ENCODE measurements around the gene PKMYT1. TPM values are rescaled to one million over a fixed set of nuclear protein-coding genes. Genes with fewer than 3 reads are reported as not detected.
A peak's percentile ranks its signal among the peaks of the same experiment; 100 is the strongest.

Gene PKMYT1
- polyA plus RNA-seq, 2 of the 4 experiments (the other 2 are of a cell fraction) = 10.5 to 50.5 TPM

GRCh38 chr16:3017794-3018506, 37.7 kb upstream of the PKMYT1 start, which contains the start of gene CLDN6:
Gene CLDN6, minus strand, starts transcription at chr16:3018183. Its CDS starts 2,162 bp downstream, at chr16:3016021.
- POLR2A ChIA-PET = no interaction called here
- CTCF ChIA-PET = interaction anchor here (0.8 to 6.6 kb wide), 3 partner anchors 12 to 35 kb away, joined by 5 to 112 read pairs (median 42); no protein-coding TSS in a partner anchor
- Histone ChIP-seq H3K4me1 (peaks cover 22% of the 10 kb centered on the region), H3K4me2 (no peak within 1 kb of the TSS), H3K4me3 (no peak within 1 kb of the TSS), H3K9me3 (no peaks in the 10 kb centered on the region), H3K27ac (peak within 1 kb of the TSS in 1 of 2 experiments; percentile 41; a peak in 2 of 6 replicates)
- TF ChIP-seq, protein P1, sequence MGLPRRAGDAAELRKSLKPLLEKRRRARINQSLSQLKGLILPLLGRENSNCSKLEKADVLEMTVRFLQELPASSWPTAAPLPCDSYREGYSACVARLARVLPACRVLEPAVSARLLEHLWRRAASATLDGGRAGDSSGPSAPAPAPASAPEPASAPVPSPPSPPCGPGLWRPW (IDR thresholded peaks at IDR 0.05) = no peak
- WGBS (ENCODE audit: missing lambda C conversion rate) = 76% methylated on average over 31 of the region's 52 CpGs
- FAIRE-seq = no peak
- no peak for DNase-seq (ENCODE audit: low read depth in 1 of 2, low spot score in 1 of 2)
- no peak for ATAC-seq

DNA sequence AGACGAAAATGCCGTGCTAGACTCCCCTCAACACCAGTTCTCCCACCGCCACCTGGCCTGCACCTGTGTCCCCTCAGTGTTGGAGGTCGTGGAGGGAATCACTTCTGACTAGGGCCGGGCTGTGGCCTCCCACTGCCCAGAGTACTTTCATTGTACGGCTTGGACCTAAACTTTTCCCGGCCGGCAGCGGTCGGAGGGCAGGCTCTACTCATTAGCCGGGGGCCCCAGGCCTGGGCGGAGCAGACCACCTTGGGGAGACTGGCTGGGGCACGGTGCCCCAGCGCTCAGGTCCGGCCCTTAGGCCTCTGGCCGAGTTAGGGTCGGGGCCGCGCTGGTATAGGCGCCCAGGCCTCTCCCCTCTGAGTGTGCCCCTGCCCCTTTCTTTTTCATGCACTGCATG, 37.1 kb upstream of the PKMYT1 start:
- ChIA-PET CTCF (interaction anchor here (6.6 kb wide), 1 partner anchor 11 kb away, joined by 112 read pairs; no protein-coding TSS in a partner anchor), POLR2A (no interaction called here)
- 96% methylated on average over 15 of the region's 20 CpGs for WGBS (ENCODE audit: missing lambda C conversion rate)
- Histone ChIP-seq H3K4me3 (no peak overlapping the region), H3K9me3 (no peaks in the 10 kb centered on the region), H3K4me2 (no peak overlapping the region), H3K27ac (peak overlapping the region in 1 of 2 experiments; percentile 41; a peak in 1 of 6 replicates), H3K4me1 (peaks cover 20% of the 10 kb centered on the region)
- no peak for DNase-seq (ENCODE audit: low read depth in 1 of 2, low spot score in 1 of 2)
- no peak for ATAC-seq
- TF ChIP-seq MAFK (IDR thresholded peaks at IDR 0.05; ENCODE audit: partially characterized antibody) = no peak
- no peak for TF ChIP-seq ELK1 (IDR thresholded peaks at IDR 0.05; ENCODE audit: low read depth, low read length)
- TF ChIP-seq TP53 (CRISPR knock-in tag; IDR thresholded peaks at IDR 0.05) = no peak
- TF ChIP-seq NR3C1 (IDR thresholded peaks at IDR 0.05) = no peak
- no peak for TF ChIP-seq ZFP36 (IDR thresholded peaks at IDR 0.05; ENCODE audit: borderline replicate concordance, partially characterized antibody)
- TF ChIP-seq JUN (IDR thresholded peaks at IDR 0.05) = no peak
- no peak for TF ChIP-seq EP300 (IDR thresholded peaks at IDR 0.05)
- no peak for TF ChIP-seq GATA3 (IDR thresholded peaks at IDR 0.05; ENCODE audit: borderline replicate concordance)
- TF ChIP-seq KDM5A (IDR thresholded peaks at IDR 0.05) = no peak
- TF ChIP-seq POLR2AphosphoS2 (conservative IDR thresholded peaks at IDR 0.05; ENCODE audit: low read length) = no peak
- TF ChIP-seq KDM1A (IDR thresholded peaks at IDR 0.05; ENCODE audit: low read depth) = no peak
- TF ChIP-seq, protein P2, sequence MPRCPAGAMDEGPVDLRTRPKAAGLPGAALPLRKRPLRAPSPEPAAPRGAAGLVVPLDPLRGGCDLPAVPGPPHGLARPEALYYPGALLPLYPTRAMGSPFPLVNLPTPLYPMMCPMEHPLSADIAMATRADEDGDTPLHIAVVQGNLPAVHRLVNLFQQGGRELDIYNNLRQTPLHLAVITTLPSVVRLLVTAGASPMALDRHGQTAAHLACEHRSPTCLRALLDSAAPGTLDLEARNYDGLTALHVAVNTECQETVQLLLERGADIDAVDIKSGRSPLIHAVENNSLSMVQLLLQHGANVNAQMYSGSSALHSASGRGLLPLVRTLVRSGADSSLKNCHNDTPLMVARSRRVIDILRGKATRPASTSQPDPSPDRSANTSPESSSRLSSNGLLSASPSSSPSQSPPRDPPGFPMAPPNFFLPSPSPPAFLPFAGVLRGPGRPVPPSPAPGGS (IDR thresholded peaks at IDR 0.05) = no peak
- no peak for TF ChIP-seq RARB (CRISPR knock-in tag; IDR thresholded peaks at IDR 0.05)
- TF ChIP-seq CHD4 (IDR thresholded peaks at IDR 0.05; ENCODE audit: borderline replicate concordance) = no peak
- no peak for TF ChIP-seq REST (IDR thresholded peaks at IDR 0.05)
- TF ChIP-seq FOXS1 (CRISPR knock-in tag; IDR thresholded peaks at IDR 0.05) = no peak
- no peak for FAIRE-seq

Data from A549 (cell line).